ENCODE measurements around the gene NDUFAF2. TPM values are rescaled to one million over a fixed set of nuclear protein-coding genes. Genes with fewer than 3 reads are reported as not detected.

NDUFAF2 gene
- total and polyA plus RNA-seq, 2 of the 8 experiments (the other 6 are each of a cell fraction or from before 2014, with no cell fraction given), result 10.7 to 46.5 TPM

DNA sequence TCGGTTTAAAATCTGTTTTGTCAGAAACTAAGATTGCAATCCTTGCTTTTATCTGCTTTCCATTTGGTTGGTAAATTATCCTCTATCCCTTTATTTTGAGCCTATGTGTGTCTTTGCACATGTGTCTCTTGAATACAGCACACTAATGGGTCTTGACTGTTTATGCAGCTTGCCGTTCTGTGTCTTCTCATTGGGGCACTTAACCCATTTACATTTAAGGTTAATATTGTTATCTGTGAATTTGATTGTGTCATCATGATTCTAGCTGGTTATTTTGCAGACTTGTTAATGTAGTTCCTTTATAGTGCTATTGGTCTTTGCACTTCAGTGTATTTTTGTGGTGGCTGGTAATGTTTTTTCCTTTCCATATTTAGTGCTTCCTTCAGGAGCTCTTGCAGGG is 253.6 kb downstream of the NDUFAF2 start:
- Histone ChIP-seq H4K5ac (ENCODE audit: insufficient read length, low read depth, low read length) (no peak overlapping the region), H3K4ac (replicated peaks; ENCODE audit: insufficient read length, low read depth, low read length) (no peak overlapping the region), H2BK20ac (ENCODE audit: low read length) (no peak overlapping the region), H4K8ac (ENCODE audit: extremely low read depth, insufficient read depth, low read length) (no peak overlapping the region), H3K79me2 (ENCODE audit: control insufficient read depth in 1 of 2, insufficient read depth in 2 of 2, low read length in 2 of 2) (no peaks in the 10 kb centered on the region), H3K79me1 (ENCODE audit: low read depth, low read length) (no peaks in the 10 kb centered on the region), H3K4me1 (replicated peaks in 1 of 4; ENCODE audit: control insufficient read depth in 3 of 4, insufficient read depth in 4 of 4, low read length in 3 of 4) (peaks cover 0 to 9% (median 0%) of the 10 kb centered on the region in 4 experiments; a peak in 4 of 7 replicates), H2BK15ac (ENCODE audit: low read length) (no peak overlapping the region), H2AFZ (ENCODE audit: low read length) (no peak overlapping the region), H4K91ac (replicated peaks; ENCODE audit: insufficient read length, low read length) (no peak overlapping the region), H4K20me1 (replicated peaks in 1 of 2; ENCODE audit: control insufficient read depth in 1 of 2, insufficient read depth in 2 of 2, low read length in 2 of 2) (no peaks in the 10 kb centered on the region), H3K4me2 (ENCODE audit: insufficient read depth in 1 of 2, low read depth in 2 of 2, low read length in 2 of 2) (no peak overlapping the region), H3K36me3 (ENCODE audit: control insufficient read depth in 2 of 4, insufficient read depth in 4 of 4, low read length in 3 of 4) (no peaks in the 10 kb centered on the region), H3K27ac (ENCODE audit: low read depth, low read length) (no peak overlapping the region), H2AK5ac (ENCODE audit: low read depth, low read length) (no peak overlapping the region), H2BK5ac (ENCODE audit: low read depth, low read length) (no peak overlapping the region), H3K14ac (ENCODE audit: insufficient read length) (no peak overlapping the region), H3K9me3 (ENCODE audit: insufficient read depth in 2 of 2, low read depth in 1 of 2, low read length in 1 of 2) (no peaks in the 10 kb centered on the region), H2BK12ac (ENCODE audit: low read depth, low read length) (no peak overlapping the region), H3K27me3 (replicated peaks in 1 of 4; ENCODE audit: control insufficient read depth in 3 of 4, extremely low read depth in 1 of 4, insufficient read depth in 3 of 4, low read length in 3 of 4) (no peaks in the 10 kb centered on the region), H3K23ac (ENCODE audit: insufficient read length) (no peak overlapping the region), H3K56ac (replicated peaks; ENCODE audit: insufficient read length, low read depth, low read length) (no peak overlapping the region), H3K4me3 (ENCODE audit: extremely low read depth in 1 of 4, insufficient read depth in 2 of 4, low read depth in 3 of 4, low read length in 4 of 4) (no peak overlapping the region), H3K18ac (ENCODE audit: extremely low read depth, low read length) (no peak overlapping the region), H3K23me2 (ENCODE audit: low read depth, low read length) (no peaks in the 10 kb centered on the region), H2BK120ac (replicated peaks; ENCODE audit: low read depth, low read length) (no peak overlapping the region), H3K9ac (replicated peaks in 1 of 4; ENCODE audit: extremely low read depth in 1 of 4, low read depth in 3 of 4, low read length in 3 of 4) (no peak overlapping the region)
- no peak for DNase-seq (ENCODE audit: low read depth in 1 of 2, low spot score in 2 of 2)
- WGBS, 2 experiments (ENCODE audit: extremely low coverage in 1 of 2, insufficient coverage in 1 of 2, insufficient read length in 1 of 2, insufficient replicate concordance in 2 of 2, low coverage in 1 of 2, low lambda C conversion rate in 2 of 2, missing lambda C conversion rate in 1 of 2), result 93% methylated on average over 2 of the region's 2 CpGs; no CpG with 5 or more reads in 1 of the 2 experiments
- no peak for FAIRE-seq
- ChIA-PET POLR2A (ENCODE audit: partially characterized antibody) (no interaction called here), CTCF (ENCODE audit: partially characterized antibody) (interaction anchor here (0.5 to 1.2 kb wide), 2 partner anchors 19 to 238 kb away, joined by 3 to 4 read pairs; no protein-coding TSS in a partner anchor)
- TF ChIP-seq TAF7 (optimal IDR thresholded peaks at IDR 0.05; ENCODE audit: borderline replicate concordance, low read depth, low read length) (no peak), NANOG (IDR thresholded peaks at IDR 0.05; ENCODE audit: insufficient read depth, low read depth, low read length, poor library complexity, severe bottlenecking) (no peak), GTF2F1 (IDR thresholded peaks at IDR 0.05; ENCODE audit: borderline replicate concordance, low read depth, low read length) (no peak), ZNF274 (IDR thresholded peaks at IDR 0.05; ENCODE audit: borderline replicate concordance, extremely low read depth, low read length) (no peak), KDM4A (IDR thresholded peaks at IDR 0.05; ENCODE audit: low read depth, low read length, severe bottlenecking) (no peak), USF2 (IDR thresholded peaks at IDR 0.05; ENCODE audit: low read length) (no peak)
- TF ChIP-seq, protein P1, sequence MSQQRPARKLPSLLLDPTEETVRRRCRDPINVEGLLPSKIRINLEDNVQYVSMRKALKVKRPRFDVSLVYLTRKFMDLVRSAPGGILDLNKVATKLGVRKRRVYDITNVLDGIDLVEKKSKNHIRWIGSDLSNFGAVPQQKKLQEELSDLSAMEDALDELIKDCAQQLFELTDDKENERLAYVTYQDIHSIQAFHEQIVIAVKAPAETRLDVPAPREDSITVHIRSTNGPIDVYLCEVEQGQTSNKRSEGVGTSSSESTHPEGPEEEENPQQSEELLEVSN (IDR thresholded peaks at IDR 0.05), result no peak
